ACHN (cell line): ENCODE results near the gene NDUFB7.
"Not testable (repeated sequence)": the region's sequence is repeated elsewhere in the genome, so short reads cannot be mapped to it uniquely, and the experiment has no call there.

ENCODE experiments used
- DNase-seq: peaks from one replicate; pipeline ENCODE4 v3.0.0-alpha.2; 2015
- in situ Hi-C: cut with HindIII; loops from 2 replicates; pipeline ENCODE4 v1.10.0; 2017; ENCODE audit warnings: low sequenced_read_pairs, low pct_ligation_motif_present, low pct_unique_long_range_greater_than_20kb

Gene NDUFB7

GRCh38 chr19:14571695-14572490 lies at the start of gene NDUFB7:
TSS of gene NDUFB7 (minus strand) at chr19:14572066. CDS start at chr19:14572000, 66 bp downstream.
- in situ Hi-C loops, result no loop called here
- DNase-seq, result peak; percentile 93

GRCh38 chr19:14619404-14619803 lies 47.5 kb upstream of the NDUFB7 start:
- in situ Hi-C loops, result no loop called here
- DNase-seq, result no peak

- no peak for DNase-seq
- in situ Hi-C loops, result no loop called here
Measured at GRCh38 chr19:14616407-14616806, 44.5 kb upstream of the NDUFB7 start.

GRCh38 chr19:14615623-14616022 lies 43.8 kb upstream of the NDUFB7 start:
- in situ Hi-C loops, result no loop called here
- no peak for DNase-seq

- in situ Hi-C loops, result no loop called here
- no peak for DNase-seq
Measured at GRCh38 chr19:14614099-14614412, 42.2 kb upstream of the NDUFB7 start.

GRCh38 chr19:14613399-14614098 lies 41.7 kb upstream of the NDUFB7 start:
- DNase-seq, in situ Hi-C loops: not testable (repeated sequence)

GRCh38 chr19:14612657-14613056 lies 40.8 kb upstream of the NDUFB7 start:
- no peak for DNase-seq
- in situ Hi-C loops, result no loop called here

GRCh38 chr19:14612242-14612641 lies 40.4 kb upstream of the NDUFB7 start:
- DNase-seq, in situ Hi-C loops: not testable (repeated sequence)

- DNase-seq, result no peak
- in situ Hi-C loops, result no loop called here
Measured at GRCh38 chr19:14611051-14611450, 39.2 kb upstream of the NDUFB7 start.

- in situ Hi-C loops, result no loop called here
- DNase-seq, result no peak
Measured at GRCh38 chr19:14606627-14607026, 34.8 kb upstream of the NDUFB7 start.

GRCh38 chr19:14603990-14604387 lies 32.1 kb upstream of the NDUFB7 start:
- in situ Hi-C loops, result no loop called here
- DNase-seq, result no peak

GRCh38 chr19:14599548-14600147 lies 27.8 kb upstream of the NDUFB7 start:
- in situ Hi-C loops, result no loop called here

GRCh38 chr19:14595558-14595957 lies 23.7 kb upstream of the NDUFB7 start:
- in situ Hi-C loops, result no loop called here
- no peak for DNase-seq

More at GRCh38 chr19:14599548-14600147, 27.8 kb upstream of the NDUFB7 start:
- no peak for DNase-seq

GRCh38 chr19:14589433-14589832 lies 17.6 kb upstream of the NDUFB7 start:
- not testable (repeated sequence) for DNase-seq

GRCh38 chr19:14585187-14585586 lies 13.3 kb upstream of the NDUFB7 start:
- DNase-seq, in situ Hi-C loops: not testable (repeated sequence)

More at GRCh38 chr19:14589433-14589832, 17.6 kb upstream of the NDUFB7 start:
- in situ Hi-C loops, result not testable (repeated sequence)

- in situ Hi-C loops, DNase-seq: not testable (repeated sequence)
Measured at GRCh38 chr19:14584372-14584771, 12.5 kb upstream of the NDUFB7 start.

GRCh38 chr19:14582894-14583340 lies 11.1 kb upstream of the NDUFB7 start, which contains the start of gene CLEC17A:
TSS of gene CLEC17A (plus strand) at chr19:14583084. CDS start at chr19:14583161, 77 bp downstream.
- DNase-seq, result no peak
- in situ Hi-C loops, result no loop called here

GRCh38 chr19:14580623-14581237 lies 8.9 kb upstream of the NDUFB7 start:
- DNase-seq, result no peak
- in situ Hi-C loops, result no loop called here

GRCh38 chr19:14577885-14578427 lies 6.1 kb upstream of the NDUFB7 start:
- in situ Hi-C loops, result no loop called here
- no peak for DNase-seq
